ENCODE results near the gene TEKT5. TPM values are rescaled to one million over a fixed set of nuclear protein-coding genes. Genes with fewer than 3 reads are reported as not detected.
"Not testable (repeated sequence)": the region's sequence is repeated elsewhere in the genome, so short reads cannot be mapped to it uniquely, and the experiment has no call there.

Gene TEKT5
- total RNA-seq, 1 donor from 2014 or later, result not detected

- DNase-seq (ENCODE audit: low spot score), result no peak
These were observed 10.1 kb downstream of the TEKT5 start for GRCh38 chr16:10684511-10685151.

GRCh38 chr16:10683170-10683569 lies 11.6 kb downstream of the TEKT5 start:
- DNase-seq (ENCODE audit: low spot score), result no peak

GRCh38 chr16:10682604-10683003 lies 12.1 kb downstream of the TEKT5 start:
- no peak for DNase-seq (ENCODE audit: low spot score)

GRCh38 chr16:10681310-10682308 lies 13.1 kb downstream of the TEKT5 start:
- no peak for DNase-seq (ENCODE audit: low spot score)

GRCh38 chr16:10679921-10680320 lies 14.8 kb downstream of the TEKT5 start:
- no peak for DNase-seq (ENCODE audit: low spot score)

GRCh38 chr16:10679441-10679840 lies 15.3 kb downstream of the TEKT5 start:
- not testable (repeated sequence) for DNase-seq (ENCODE audit: low spot score)

- DNase-seq (ENCODE audit: low spot score), result no peak
These were observed 16.1 kb downstream of the TEKT5 start for GRCh38 chr16:10678655-10679054.

- no peak for DNase-seq (ENCODE audit: low spot score)
These were observed 18.4 kb downstream of the TEKT5 start for GRCh38 chr16:10676284-10676683.

GRCh38 chr16:10675861-10676260 lies 18.9 kb downstream of the TEKT5 start:
- no peak for DNase-seq (ENCODE audit: low spot score)

GRCh38 chr16:10675216-10675615 lies 19.5 kb downstream of the TEKT5 start:
- DNase-seq (ENCODE audit: low spot score), result no peak

GRCh38 chr16:10671729-10672128 lies 23.0 kb downstream of the TEKT5 start:
- no peak for DNase-seq (ENCODE audit: low spot score)

- DNase-seq (ENCODE audit: low spot score), result no peak
These were observed 24.9 kb downstream of the TEKT5 start for GRCh38 chr16:10669791-10670190.

- DNase-seq (ENCODE audit: low spot score), result no peak
These were observed 26.2 kb downstream of the TEKT5 start for GRCh38 chr16:10668322-10669045.

- no peak for DNase-seq (ENCODE audit: low spot score)
These were observed 27.5 kb downstream of the TEKT5 start for GRCh38 chr16:10667239-10667638.

GRCh38 chr16:10666291-10666690 lies 28.4 kb downstream of the TEKT5 start:
- DNase-seq (ENCODE audit: low spot score), result no peak

- DNase-seq (ENCODE audit: low spot score), result no peak
These were observed 29.6 kb downstream of the TEKT5 start for GRCh38 chr16:10665166-10665565.

GRCh38 chr16:10664720-10665126 lies 30.0 kb downstream of the TEKT5 start:
- no peak for DNase-seq (ENCODE audit: low spot score)

- DNase-seq (ENCODE audit: low spot score), result no peak
These were observed 31.0 kb downstream of the TEKT5 start for GRCh38 chr16:10663744-10664143.

- no peak for DNase-seq (ENCODE audit: low spot score)
These were observed 31.6 kb downstream of the TEKT5 start for GRCh38 chr16:10663146-10663545.

GRCh38 chr16:10662212-10662611 lies 32.5 kb downstream of the TEKT5 start:
- no peak for DNase-seq (ENCODE audit: low spot score)

GRCh38 chr16:10661737-10662136 lies 33.0 kb downstream of the TEKT5 start:
- DNase-seq (ENCODE audit: low spot score), result no peak

GRCh38 chr16:10660950-10661635 lies 33.6 kb downstream of the TEKT5 start:
- DNase-seq (ENCODE audit: low spot score), result no peak

Measured in mucosa of gallbladder (tissue), 1 donor.